Measurements from ENCODE around the gene DYNC1LI2.

The DYNC1LI2 gene

DNA sequence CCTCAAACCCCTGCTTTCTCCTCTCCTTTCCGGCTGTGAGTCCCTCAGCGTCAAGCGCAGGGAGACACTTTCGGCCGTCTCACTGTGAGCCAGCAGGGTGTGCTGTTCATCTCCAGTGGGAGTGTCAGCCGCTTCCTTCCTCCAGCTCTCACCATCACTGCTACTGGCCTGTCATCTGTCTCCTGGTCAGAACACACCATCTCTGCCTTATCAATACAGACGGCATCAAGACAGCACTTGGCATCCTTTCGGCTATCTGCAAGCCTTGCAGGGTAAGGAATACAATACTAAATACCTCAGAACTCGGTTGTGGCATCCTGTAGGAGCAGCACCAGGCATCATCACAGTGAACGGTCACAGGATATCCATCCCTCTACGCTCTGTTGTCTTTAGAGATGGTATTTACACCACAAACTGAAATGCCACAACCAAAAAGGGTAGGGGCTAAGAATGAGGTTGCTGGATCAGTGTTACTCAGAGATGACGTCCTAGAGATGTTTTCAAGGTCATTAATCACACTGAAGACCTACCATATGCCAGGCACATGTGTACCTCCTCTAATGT is 34.2 kb downstream of the DYNC1LI2 start:
- Mint-ChIP-seq H3K27me3 (peaks cover 2% of the 10 kb centered on the region), H3K4me1 (no peaks in the 10 kb centered on the region), H3K36me3 (ENCODE audit: low read depth) (peaks cover 7% of the 10 kb centered on the region), H3K4me3 (no peak overlapping the region), H3K9me3 (no peaks in the 10 kb centered on the region), H3K27ac (no peak overlapping the region)
- DNase-seq: no peak
- ATAC-seq: peak; percentile 24

- ATAC-seq (no peak), DNase-seq (no peak)
- peaks cover 4% of the 10 kb centered on the region for H3K36me3 Mint-ChIP-seq (ENCODE audit: low read depth)
- no peaks in the 10 kb centered on the region for H3K9me3 Mint-ChIP-seq
- no peaks in the 10 kb centered on the region for H3K4me1 Mint-ChIP-seq
- H3K27ac Mint-ChIP-seq: no peak overlapping the region
- peaks cover 2% of the 10 kb centered on the region for H3K27me3 Mint-ChIP-seq
- H3K4me3 Mint-ChIP-seq: no peak overlapping the region
These were observed 36.6 kb downstream of the DYNC1LI2 start for GRCh38 chr16:66714654-66715307.

DNA sequence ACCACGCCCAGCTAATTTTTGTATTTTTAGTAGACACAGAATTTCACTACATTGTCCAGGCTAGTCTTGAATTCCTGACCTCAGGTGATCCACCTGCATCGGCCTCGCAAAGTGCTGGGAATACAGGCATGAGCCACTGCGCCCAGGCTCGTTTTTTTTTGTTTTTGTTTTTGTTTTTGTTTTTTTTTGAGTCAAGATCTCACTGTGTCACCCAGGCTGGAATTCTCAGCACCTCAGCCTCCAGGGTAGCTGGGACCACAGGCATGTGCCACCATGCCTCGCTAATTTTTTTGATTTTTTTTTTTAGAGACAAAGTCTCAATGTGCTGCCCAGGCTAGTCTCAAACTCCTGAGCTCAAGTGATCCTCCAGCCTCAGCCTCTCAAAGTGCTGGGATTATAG is 37.3 kb downstream of the DYNC1LI2 start:
- Mint-ChIP-seq H3K36me3 (ENCODE audit: low read depth) (peaks cover under 1% of the 10 kb centered on the region), H3K4me3 (no peak overlapping the region), H3K27me3 (peaks cover 3% of the 10 kb centered on the region), H3K27ac (no peak overlapping the region), H3K9me3 (no peaks in the 10 kb centered on the region), H3K4me1 (no peaks in the 10 kb centered on the region)
- ATAC-seq (no peak), DNase-seq (no peak)

DNA sequence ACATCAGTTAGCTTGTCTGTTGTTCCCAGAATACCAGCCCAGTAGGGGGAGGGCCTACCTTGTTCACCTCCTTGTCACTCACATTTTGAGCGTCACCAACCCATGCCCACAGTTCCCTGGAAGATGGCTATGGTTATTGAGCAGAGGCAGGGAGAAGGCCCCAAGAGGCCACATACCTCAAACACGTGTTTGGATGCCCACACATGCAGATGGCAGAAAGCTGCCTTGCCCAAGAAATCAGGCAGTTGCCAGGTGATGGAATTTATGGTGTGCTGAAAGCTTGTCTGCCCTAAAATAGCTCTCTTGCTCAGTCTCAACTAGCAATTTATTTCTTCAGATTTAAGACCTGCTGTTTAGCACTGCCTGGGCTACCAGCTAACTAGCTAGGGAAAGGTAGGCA is 38.3 kb downstream of the DYNC1LI2 start:
- Mint-ChIP-seq H3K36me3 (ENCODE audit: low read depth) (no peaks in the 10 kb centered on the region), H3K27ac (no peak overlapping the region), H3K27me3 (peaks cover 8% of the 10 kb centered on the region), H3K9me3 (no peaks in the 10 kb centered on the region), H3K4me3 (no peak overlapping the region), H3K4me1 (no peaks in the 10 kb centered on the region)
- no peak for DNase-seq
- ATAC-seq: no peak

GRCh38 chr16:66712512-66712911 is 38.9 kb downstream of the DYNC1LI2 start:
- Mint-ChIP-seq H3K4me3 (no peak overlapping the region), H3K27me3 (peaks cover 8% of the 10 kb centered on the region), H3K4me1 (no peaks in the 10 kb centered on the region), H3K27ac (no peak overlapping the region), H3K36me3 (ENCODE audit: low read depth) (no peaks in the 10 kb centered on the region), H3K9me3 (no peaks in the 10 kb centered on the region)
- DNase-seq (no peak), ATAC-seq (peak; percentile 28)

GRCh38 chr16:66711581-66711980 is 39.8 kb downstream of the DYNC1LI2 start:
- no peak overlapping the region for H3K4me3 Mint-ChIP-seq
- ATAC-seq: no peak
- H3K9me3 Mint-ChIP-seq: no peaks in the 10 kb centered on the region
- no peaks in the 10 kb centered on the region for H3K4me1 Mint-ChIP-seq
- DNase-seq: no peak
- no peak overlapping the region for H3K27ac Mint-ChIP-seq
- peaks cover 8% of the 10 kb centered on the region for H3K27me3 Mint-ChIP-seq
- H3K36me3 Mint-ChIP-seq (ENCODE audit: low read depth): no peaks in the 10 kb centered on the region

DNA sequence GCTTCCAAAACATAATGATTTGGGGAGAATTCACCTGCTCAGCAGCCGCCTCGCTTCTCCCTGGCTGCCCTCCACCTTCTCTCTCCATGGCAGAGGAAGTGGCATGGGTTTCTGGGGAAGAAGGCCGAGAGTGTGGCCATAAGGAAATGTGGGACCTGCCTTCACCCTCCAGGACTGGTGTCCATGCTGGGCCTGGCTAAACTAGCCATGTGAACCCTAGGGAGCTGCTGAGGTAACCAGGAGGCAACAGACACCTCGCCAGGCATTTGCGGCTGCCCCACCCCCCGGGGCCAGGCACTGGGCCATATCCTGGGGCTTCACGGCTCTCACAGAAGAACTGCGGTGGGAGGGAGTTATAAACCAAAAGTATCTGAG is 44.9 kb downstream of the DYNC1LI2 start:
- no peak for DNase-seq
- Mint-ChIP-seq H3K27me3 (peaks cover 11% of the 10 kb centered on the region), H3K9me3 (no peaks in the 10 kb centered on the region), H3K4me1 (no peaks in the 10 kb centered on the region), H3K4me3 (no peak overlapping the region), H3K27ac (no peak overlapping the region), H3K36me3 (ENCODE audit: low read depth) (no peaks in the 10 kb centered on the region)
- ATAC-seq: no peak

DNA sequence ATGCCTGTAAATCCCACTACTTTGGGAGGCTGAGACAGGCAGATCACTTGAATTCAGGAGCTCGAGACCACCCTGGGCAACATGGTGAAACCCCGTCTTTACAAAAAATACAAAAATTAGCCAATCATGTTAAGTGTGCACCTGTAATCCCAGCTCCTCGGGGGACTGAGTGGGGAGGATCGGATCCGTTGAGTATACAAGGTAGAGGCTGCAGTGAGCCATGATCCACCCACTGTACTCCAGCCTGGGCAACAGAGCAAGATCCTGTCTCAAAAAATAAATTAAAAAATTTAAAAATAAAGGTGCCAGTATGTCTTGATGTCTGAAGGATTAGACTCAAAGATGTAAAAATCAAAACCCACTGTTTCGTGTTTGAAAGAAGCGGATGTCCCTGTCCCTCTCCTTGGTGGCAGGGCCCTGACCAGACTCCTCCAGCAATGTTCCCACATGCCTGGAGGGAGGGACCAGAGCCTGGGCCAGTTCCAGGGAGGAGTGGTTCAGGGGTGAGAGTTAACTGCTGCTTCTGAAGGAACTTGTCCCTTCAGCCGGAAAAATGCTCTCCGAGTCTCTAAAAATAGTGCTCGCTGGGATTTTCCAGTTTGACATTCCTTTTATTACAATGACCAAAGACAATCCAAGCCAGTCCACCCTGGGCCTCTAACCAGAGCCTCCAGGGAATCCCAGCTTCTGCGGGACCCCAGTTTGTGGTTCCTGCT is 45.5 kb downstream of the DYNC1LI2 start:
- Mint-ChIP-seq H3K36me3 (ENCODE audit: low read depth) (no peaks in the 10 kb centered on the region), H3K27ac (no peak overlapping the region), H3K4me3 (no peak overlapping the region), H3K9me3 (no peaks in the 10 kb centered on the region), H3K27me3 (peaks cover 11% of the 10 kb centered on the region), H3K4me1 (no peaks in the 10 kb centered on the region)
- ATAC-seq (no peak), DNase-seq (no peak)

- H3K4me3 Mint-ChIP-seq: no peak overlapping the region
- no peak overlapping the region for H3K27ac Mint-ChIP-seq
- no peak for DNase-seq
These were observed 47.8 kb downstream of the DYNC1LI2 start for GRCh38 chr16:66703406-66704215.

DNA sequence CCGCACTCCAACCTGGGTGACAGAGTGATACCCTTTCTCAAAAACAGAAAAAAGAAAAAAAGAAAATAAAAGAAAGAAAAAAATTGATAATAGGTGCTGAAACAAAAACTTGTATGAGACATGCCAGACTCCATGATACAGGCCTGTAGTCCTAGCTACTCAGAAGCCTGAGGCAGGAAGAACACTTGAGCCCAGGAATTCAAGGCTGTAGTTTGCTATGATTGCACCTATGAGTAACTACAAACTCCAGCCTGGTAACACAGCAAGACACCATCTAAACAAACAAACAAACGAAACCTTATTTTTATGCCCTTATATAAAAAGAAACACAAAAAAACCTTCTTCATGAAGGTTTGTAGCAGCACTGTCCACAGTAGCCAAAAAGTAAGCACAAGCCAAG is 49.9 kb downstream of the DYNC1LI2 start:
- Mint-ChIP-seq H3K9me3 (no peaks in the 10 kb centered on the region), H3K4me3 (no peak overlapping the region), H3K4me1 (peaks cover 5% of the 10 kb centered on the region), H3K27ac (no peak overlapping the region), H3K27me3 (peaks cover 21% of the 10 kb centered on the region), H3K36me3 (ENCODE audit: low read depth) (no peaks in the 10 kb centered on the region)
- DNase-seq (no peak), ATAC-seq (no peak)

More at GRCh38 chr16:66703406-66704215, 47.8 kb downstream of the DYNC1LI2 start:
- peaks cover 11% of the 10 kb centered on the region for H3K27me3 Mint-ChIP-seq
- H3K36me3 Mint-ChIP-seq (ENCODE audit: low read depth): no peaks in the 10 kb centered on the region
- no peaks in the 10 kb centered on the region for H3K4me1 Mint-ChIP-seq
- H3K9me3 Mint-ChIP-seq: no peaks in the 10 kb centered on the region
- peak; percentile 10 for ATAC-seq

GRCh38 chr16:66701026-66701425 is 50.4 kb downstream of the DYNC1LI2 start:
- Mint-ChIP-seq H3K4me1 (peaks cover 5% of the 10 kb centered on the region), H3K27me3 (peaks cover 21% of the 10 kb centered on the region), H3K36me3 (ENCODE audit: low read depth) (no peaks in the 10 kb centered on the region), H3K4me3 (no peak overlapping the region), H3K9me3 (no peaks in the 10 kb centered on the region), H3K27ac (no peak overlapping the region)
- ATAC-seq: no peak
- no peak for DNase-seq

DNA sequence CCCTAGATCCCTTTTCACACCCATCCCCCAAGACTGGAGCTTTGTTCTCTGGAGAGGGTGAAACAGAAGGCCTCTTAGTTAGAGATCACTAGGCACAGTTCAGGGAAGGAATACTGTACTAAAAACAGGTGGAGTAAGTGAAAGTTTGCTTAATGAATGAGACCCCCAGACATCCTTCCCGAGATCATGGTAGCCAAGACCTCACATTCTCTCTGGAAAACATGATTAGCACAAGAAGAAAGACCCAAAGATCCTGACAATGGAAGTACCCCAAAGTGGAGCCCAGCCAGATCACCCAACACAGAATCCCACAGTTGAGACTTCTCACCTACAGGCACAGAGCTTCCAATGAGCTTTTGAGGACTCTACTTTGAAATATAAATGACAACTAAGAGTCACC is 51.5 kb downstream of the DYNC1LI2 start:
- H3K4me3 Mint-ChIP-seq: no peak overlapping the region
- peaks cover 14% of the 10 kb centered on the region for H3K4me1 Mint-ChIP-seq
- no peak overlapping the region for H3K27ac Mint-ChIP-seq
- H3K36me3 Mint-ChIP-seq (ENCODE audit: low read depth): no peaks in the 10 kb centered on the region
- no peak for DNase-seq
- ATAC-seq: no peak
- no peaks in the 10 kb centered on the region for H3K9me3 Mint-ChIP-seq
- H3K27me3 Mint-ChIP-seq: peaks cover 28% of the 10 kb centered on the region

DNA sequence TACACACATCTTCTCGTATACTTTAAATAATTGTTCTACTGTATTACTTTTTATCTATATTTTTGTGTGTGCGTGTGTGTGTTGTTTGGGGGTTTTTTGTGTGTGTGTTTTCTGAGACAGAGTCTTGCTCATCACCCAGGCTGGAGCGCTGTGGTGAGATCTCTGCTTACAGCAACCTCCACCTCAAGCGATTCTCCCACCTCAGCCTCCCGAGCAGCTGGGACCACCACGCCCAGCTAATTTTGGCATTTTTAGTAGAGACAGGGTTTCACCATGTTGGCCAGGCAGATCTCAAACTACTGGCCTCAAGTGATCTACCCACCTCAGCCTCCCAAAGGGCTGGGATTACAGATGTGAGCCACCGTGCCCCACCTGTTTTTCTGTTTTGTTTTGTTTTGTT is 53.4 kb downstream of the DYNC1LI2 start:
- peaks cover 29% of the 10 kb centered on the region for H3K27me3 Mint-ChIP-seq
- no peak overlapping the region for H3K4me3 Mint-ChIP-seq
- no peak for DNase-seq
- no peak overlapping the region for H3K27ac Mint-ChIP-seq
- H3K4me1 Mint-ChIP-seq: peaks cover 14% of the 10 kb centered on the region
- H3K9me3 Mint-ChIP-seq: no peaks in the 10 kb centered on the region
- ATAC-seq: no peak
- H3K36me3 Mint-ChIP-seq (ENCODE audit: low read depth): no peaks in the 10 kb centered on the region

GRCh38 chr16:66696669-66697630 is 54.5 kb downstream of the DYNC1LI2 start, which contains the start of gene CMTM4:
TSS of gene CMTM4 (minus strand) at chr16:66696743. CDS start at chr16:66696525, 218 bp downstream.
- no peaks in the 10 kb centered on the region for H3K9me3 Mint-ChIP-seq
- peaks cover 27% of the 10 kb centered on the region for H3K27me3 Mint-ChIP-seq

More at GRCh38 chr16:66696669-66697630, 54.5 kb downstream of the DYNC1LI2 start, which contains the start of gene CMTM4:
- peak within 1 kb of the TSS; percentile 75 for H3K4me3 Mint-ChIP-seq
- H3K4me1 Mint-ChIP-seq: peaks cover 14% of the 10 kb centered on the region
- ATAC-seq (peak; percentile 91), DNase-seq (peak; percentile 78)
- no peaks in the 10 kb centered on the region for H3K36me3 Mint-ChIP-seq (ENCODE audit: low read depth)
- peak within 1 kb of the TSS; percentile 52 for H3K27ac Mint-ChIP-seq
